DMS153 treated with DMSO at 0.1 percent for 48 hours (cell line): ENCODE data around the gene FRAS1.

Experiments used
- DNase-seq: peaks from one replicate; lab custom pipeline; 2025; ENCODE audit not compliant: unreplicated experiment; lab: John Stamatoyannopoulos, UW

Gene FRAS1

GRCh38 chr4:78119698-78120097, 62.6 kb downstream of the FRAS1 start:
- DNase-seq, result no peak

DNA sequence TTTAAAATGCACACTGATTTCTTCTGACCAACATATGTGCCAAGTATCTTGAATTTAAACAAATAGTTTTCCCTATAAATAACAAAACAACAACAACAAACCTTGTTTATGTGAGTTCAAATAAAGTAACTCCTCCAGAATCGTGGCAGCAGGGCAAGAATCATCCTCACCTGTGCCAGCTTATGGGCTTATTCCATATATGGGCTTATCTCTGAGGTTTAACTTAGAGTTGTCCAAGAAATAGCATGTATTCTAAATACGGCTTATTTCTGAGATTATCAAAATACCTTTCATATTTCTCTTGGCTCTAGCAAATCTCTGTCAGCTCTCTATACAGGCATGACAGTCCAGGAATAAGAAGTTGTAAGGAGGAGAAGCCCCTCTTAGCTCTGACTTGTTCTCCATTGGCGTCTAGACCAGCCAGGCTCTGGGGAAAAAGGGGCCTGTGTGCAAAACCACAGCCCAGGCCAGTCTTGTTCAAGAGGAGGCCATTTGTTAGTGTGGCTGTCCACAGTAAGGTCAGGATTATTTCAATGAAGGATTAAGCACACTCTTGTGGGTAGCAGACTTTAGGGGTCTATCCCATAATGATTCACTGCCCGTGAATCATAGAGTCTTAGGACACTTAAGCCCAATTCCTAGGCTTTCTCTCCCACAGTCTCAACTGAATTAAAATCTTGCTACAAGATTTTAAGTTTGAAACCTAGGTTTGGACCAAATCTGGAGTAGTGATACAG, 63.2 kb downstream of the FRAS1 start:
- no peak for DNase-seq

DNA sequence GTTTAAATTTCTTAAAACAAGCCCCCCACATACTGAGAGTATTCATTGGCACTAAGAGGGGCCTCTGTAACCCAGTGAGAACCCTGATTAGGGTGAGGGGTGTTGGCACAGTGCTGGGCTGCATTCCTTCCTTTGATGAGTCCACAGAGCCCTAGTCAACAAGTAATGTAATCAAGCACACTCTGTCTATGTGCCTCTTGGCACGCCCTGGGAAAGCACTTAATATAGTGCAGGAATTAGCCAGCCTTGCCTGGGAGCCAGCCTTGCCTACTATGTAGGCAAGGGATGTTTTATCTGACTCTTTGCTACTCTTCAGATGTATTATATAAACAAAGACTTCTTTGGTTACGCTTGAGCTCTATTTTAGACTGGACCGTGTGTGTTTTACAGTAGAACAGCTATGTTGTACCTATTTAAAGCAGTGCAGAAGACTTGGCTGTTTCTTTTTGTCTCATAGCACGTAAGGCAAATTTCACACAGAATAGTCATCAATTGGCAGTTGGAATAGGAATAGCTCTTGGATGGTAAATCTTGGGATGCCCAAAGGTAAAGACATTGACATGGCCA, 64.3 kb downstream of the FRAS1 start:
- no peak for DNase-seq

DNA sequence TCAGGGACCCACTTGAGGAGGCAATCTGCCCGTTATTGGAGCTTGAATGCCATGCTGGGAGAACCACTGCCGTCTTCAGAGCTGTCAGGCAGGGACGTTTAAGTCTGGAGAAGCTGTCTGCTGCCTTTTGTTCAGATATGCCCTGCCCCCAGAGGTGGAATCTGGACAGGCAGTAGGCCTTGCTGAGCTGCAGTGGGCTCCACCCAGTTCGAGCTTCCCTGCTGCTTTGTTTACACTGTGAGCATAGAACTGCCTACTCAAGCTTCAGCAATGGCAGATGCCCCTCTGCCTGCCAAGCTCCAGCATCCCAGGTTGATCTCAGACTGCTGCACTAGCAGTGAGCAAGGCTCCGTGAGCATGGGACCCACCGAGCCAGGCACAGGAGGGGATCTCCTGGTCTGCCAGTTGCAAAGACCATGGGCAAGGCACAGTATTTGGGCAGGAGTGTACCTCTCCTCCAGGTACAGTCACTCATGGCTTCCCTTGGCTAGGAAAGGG, 68.8 kb downstream of the FRAS1 start:
- peak; percentile 41 for DNase-seq

- DNase-seq, result no peak
Measured at GRCh38 chr4:78129383-78130108, 72.4 kb downstream of the FRAS1 start.

- DNase-seq, result no peak
Measured at GRCh38 chr4:78131403-78131802, 74.3 kb downstream of the FRAS1 start.

DNA sequence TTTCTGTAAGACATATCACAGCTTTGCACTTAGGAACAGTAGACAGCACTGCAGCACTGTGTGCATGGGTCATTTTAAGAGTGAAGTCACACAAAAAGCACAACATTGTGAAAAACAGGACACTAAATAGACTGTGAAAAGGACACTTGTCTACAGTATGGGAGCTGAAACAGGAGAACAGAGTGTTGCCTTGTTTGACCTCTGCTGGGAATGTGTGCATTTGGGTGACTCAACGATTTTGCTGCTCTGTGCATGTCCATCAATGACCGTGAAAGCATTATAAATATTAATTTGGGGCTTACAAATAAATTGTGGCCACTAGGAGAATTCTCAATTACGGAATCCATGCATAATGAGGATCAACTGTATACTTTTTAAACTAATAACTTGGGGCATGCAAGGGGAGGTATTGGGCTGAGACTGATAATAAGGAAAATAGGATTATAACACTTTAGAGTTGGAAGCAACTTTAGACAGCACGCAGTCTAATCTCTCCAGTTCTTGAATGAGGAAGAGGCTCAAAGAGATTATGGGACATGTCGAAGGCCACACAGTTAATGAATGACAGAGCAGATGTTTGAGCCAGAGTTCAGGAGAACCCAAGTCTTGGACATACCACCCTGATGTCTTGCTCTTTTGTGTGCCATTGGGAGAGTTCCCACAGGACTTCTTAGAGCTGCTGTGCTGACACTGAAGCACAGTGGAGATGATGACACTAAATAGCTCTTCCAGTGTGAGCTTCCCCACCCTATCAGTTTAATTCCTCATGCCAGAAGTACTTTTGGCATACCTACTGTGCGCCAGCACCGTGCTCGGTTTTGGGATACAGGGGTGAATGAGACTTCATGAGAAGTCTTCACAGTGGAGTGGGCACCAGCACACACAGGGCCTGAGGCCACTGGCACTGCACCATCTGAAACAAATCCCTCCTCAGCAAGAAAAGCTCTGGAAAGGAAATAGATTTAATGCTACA, 79.3 kb downstream of the FRAS1 start:
- no peak for DNase-seq

DNA sequence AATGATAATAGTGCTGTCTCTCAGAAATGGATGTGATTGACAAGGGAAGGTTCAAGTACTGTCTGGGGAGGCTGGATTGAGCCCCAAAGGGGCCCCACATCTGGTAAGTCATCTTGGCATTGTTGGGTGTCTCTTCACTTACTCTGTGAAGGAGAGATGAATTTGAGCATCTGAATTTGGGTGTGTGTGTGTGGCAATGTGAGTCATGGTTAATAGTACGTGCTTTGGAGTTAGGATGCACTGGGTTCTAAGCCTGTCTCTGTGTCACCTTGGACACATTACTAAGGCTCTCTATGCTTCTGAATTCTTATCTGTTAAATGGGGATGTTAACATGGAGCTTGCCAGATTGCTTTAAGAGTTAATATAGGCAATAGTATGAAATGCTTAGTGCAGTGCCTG, 80.4 kb downstream of the FRAS1 start:
- no peak for DNase-seq

GRCh38 chr4:78138252-78138651, 81.1 kb downstream of the FRAS1 start:
- DNase-seq, result no peak

DNA sequence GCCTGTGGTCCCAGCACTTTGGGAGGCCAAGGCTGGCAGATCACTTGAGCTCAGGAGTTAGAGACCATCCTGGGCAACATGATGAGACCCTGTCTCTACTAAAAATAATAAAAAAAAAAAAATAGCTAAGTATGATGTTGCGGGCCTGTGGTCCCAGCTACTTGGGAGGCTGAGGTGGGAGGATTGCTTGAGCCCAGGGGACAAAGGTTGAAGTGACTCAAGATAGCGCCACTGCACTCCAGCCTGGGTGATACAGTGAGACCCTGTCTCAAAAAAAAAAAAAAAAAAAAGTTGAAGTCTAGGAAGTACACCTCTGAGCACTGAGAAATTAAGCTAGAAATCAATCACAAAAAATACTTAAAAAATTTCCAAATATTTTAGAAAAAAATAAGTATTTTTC, 86.5 kb downstream of the FRAS1 start:
- DNase-seq, result no peak

DNA sequence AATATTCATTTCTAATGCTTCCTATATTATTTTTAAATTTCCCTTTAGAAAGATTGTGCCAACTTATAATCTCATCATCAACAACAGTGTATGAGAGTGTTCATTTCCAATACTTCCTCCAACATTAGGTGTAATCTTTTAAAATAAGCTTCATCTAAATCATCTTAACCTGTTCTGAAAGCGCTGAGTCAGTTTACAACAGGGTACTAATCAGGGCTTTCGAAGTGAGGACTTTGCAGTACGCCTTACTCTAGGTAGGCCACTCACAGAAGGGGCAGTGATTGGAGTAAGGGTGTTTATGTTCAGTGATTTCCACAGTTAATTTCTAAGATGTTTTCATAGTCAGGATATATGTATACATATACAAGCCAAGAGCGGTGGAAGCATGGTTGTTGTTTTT, 87.9 kb downstream of the FRAS1 start:
- no peak for DNase-seq

GRCh38 chr4:78145622-78146021, 88.5 kb downstream of the FRAS1 start:
- DNase-seq, result no peak

DNA sequence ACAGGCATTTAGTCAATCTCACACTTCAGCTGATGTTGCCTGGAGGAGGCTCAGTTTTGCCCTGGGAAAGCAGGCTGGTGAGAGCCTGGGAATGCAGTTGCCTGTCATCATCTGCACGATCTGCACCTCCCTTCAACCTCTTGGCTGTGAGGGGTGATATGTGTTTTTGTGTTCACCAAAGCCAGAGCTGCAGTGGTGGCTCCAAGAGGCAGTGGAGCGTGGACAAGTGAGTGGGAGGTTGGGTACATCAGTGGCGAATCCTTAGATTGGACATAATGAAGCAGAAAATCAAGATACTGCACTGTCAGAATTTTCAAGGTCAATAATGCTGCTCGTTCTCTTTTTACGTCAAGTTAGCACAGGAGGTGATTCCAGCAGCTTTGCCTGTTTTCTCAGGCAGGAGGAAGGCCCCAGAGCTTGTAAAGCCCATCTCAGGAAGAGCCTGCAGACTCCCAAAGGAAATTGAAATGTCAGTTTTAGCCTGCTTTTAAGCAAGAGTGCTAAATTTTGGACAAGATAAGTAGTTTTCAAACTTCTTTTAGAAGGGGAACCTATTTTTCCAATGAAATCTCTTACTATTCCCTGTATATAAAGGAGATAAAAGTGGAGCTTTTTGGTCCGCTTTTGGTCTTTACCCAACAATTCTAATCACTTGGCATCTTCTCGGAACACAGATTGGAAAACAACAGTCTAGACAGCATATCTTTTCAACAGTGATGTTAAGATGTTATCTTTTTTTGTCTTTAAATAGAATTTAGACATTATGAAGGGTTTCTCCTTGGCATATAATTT, 92.8 kb downstream of the FRAS1 start:
- no peak for DNase-seq

GRCh38 chr4:78150543-78150864, 93.4 kb downstream of the FRAS1 start:
- no peak for DNase-seq

GRCh38 chr4:78152795-78153194, 95.7 kb downstream of the FRAS1 start:
- DNase-seq, result no peak

DNA sequence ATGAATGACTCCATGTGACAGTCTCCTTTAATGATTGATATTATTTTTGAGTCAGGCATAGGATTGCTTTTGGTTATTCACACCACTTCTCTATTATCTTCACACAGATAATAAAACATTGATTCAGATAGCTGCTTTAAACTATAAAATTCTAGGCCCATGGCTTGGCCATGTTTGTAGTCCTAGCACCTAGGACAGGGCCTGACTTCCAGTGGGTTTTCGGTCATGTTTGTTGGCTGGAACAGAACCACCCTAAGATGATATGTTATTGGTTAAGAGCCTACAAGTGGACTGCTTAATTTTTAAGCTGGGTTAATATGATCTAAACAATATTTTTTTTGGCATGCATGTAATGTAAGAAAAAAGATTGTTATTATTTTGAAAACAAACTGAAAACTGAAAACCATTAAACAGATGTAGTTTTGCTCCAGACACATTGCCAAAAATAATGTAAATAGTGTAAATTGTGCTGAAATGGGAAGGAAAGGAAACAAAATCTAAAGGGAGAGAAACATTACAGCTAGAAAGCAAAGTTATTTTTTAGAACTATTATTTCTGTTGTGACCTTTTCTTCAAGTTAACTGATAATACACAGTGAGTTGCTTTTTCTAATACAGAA, 98.0 kb downstream of the FRAS1 start:
- DNase-seq, result no peak

DNA sequence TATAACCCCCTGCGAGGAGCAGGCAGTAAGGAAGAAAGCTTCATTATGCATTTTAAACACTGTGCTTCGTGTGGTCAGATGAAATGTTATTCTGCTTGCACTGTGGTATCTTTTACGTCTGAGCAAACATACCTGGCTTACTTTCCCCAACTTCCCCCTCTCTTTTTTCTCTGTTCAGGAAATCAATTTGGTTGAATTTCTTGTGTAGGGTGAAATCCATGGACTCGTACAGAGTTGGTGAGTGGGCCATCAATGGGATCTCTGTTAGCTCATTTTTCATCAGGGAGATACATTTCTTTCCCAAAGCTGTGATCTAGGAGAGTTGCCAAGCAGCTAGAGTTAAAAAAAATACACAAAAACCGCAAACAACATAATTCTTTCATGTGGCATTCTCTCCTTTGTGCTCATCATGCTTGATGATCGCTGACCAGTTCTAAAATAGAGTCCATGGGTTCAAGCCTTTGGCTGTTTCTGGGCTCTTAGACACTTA, 98.5 kb downstream of the FRAS1 start:
- DNase-seq, result peak; percentile 10

DNA sequence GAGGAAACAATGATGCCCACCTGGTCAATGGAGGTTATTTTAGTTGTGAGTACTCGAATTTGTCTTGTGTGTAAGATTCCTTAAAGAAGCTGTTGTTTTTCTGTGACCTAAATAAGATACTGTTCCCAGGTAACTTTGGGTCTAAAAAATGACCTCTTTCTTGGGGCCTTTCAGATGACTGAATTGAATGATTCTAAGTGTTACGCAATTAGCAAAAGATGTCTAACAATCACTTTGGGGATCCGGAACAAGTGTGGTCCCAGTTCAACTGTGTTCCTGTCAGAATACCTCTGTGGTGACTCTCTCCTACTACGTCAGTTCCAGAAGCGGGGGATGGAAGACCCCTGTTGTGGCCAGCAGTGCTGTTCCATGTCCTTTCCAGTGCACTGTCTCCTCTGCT, 99.4 kb downstream of the FRAS1 start:
- DNase-seq, result no peak

DNA sequence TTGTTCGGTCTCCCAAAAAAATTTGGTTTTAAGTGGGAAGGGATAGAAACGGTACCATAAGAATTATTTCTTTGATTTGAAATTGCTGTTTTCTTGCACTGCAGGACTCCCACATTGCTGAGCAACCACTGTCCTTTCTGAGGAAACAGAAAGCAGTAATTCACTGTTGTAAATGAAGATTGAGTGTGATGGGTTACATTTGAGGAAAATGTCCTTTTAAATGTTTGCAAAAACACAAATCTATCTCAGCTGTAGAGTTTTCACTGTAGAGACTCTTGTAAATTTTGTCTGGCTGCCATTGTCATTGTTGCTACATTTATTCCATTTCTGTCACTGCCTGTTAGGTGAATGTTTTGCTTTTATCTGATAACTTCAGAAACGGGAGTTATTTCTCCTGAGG, 105.2 kb downstream of the FRAS1 start:
- no peak for DNase-seq

DNA sequence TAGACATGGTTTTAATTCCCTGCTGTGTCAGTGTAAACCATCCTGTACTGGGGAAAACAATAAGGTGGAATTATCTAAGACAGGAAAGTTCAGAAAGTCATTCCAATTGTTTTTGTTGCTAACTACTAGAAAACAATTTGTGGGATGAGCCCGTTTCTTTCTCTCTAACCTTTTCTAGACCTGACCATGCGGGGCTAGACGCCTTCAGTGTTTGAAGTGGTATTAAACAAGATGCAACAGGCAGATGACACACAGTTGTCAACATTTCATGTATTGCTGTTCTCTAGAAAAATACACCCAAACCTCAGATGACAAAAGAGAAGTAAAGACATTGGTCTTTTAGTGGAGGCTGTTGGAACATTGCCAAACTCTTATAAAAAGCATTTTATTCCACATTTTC, 105.7 kb downstream of the FRAS1 start:
- no peak for DNase-seq
